Nephron progenitor cell (in vitro differentiated cells): ENCODE results near the gene AKR7A3.
"Not testable (repeated sequence)": the region's sequence is repeated elsewhere in the genome, so short reads cannot be mapped to it uniquely, and the experiment has no call there.

Experiments
- DNase-seq: peaks from one replicate; pipeline ENCODE4 v3.0.0; 2021
- H3K27ac Mint-ChIP-seq: 2 replicates; pipeline ENCODE4 v1.8.0; 2021; ENCODE audit warnings: mild to moderate bottlenecking, moderate library complexity, mixed read lengths
- H3K27me3 Mint-ChIP-seq: 2 replicates; pipeline ENCODE4 v1.8.0; 2021; ENCODE audit warnings: mild to moderate bottlenecking, low read depth, mixed read lengths; ENCODE audit not compliant: poor library complexity
- H3K36me3 Mint-ChIP-seq: 2 replicates; pipeline ENCODE4 v1.8.0; 2021; ENCODE audit warnings: low read depth, mixed read lengths
- H3K4me1 Mint-ChIP-seq: 2 replicates; pipeline ENCODE4 v1.8.0; 2021; ENCODE audit warnings: mixed read lengths
- H3K4me3 Mint-ChIP-seq: 2 replicates; pipeline ENCODE4 v1.8.0; 2021; ENCODE audit warnings: mild to moderate bottlenecking, moderate library complexity, mixed read lengths
- H3K9me3 Mint-ChIP-seq: 2 replicates; pipeline ENCODE4 v1.8.0; 2021; ENCODE audit warnings: mild to moderate bottlenecking, moderate library complexity, mixed read lengths
- TF ChIP-seq, protein P1 (sequence below): fragments of 200-600 bp; sonication (generic); IDR thresholded peaks from 2 replicates; pipeline ENCODE4 v1.5.0; 2021; ENCODE audit warnings: antibody characterized with exemption

Gene AKR7A3

DNA sequence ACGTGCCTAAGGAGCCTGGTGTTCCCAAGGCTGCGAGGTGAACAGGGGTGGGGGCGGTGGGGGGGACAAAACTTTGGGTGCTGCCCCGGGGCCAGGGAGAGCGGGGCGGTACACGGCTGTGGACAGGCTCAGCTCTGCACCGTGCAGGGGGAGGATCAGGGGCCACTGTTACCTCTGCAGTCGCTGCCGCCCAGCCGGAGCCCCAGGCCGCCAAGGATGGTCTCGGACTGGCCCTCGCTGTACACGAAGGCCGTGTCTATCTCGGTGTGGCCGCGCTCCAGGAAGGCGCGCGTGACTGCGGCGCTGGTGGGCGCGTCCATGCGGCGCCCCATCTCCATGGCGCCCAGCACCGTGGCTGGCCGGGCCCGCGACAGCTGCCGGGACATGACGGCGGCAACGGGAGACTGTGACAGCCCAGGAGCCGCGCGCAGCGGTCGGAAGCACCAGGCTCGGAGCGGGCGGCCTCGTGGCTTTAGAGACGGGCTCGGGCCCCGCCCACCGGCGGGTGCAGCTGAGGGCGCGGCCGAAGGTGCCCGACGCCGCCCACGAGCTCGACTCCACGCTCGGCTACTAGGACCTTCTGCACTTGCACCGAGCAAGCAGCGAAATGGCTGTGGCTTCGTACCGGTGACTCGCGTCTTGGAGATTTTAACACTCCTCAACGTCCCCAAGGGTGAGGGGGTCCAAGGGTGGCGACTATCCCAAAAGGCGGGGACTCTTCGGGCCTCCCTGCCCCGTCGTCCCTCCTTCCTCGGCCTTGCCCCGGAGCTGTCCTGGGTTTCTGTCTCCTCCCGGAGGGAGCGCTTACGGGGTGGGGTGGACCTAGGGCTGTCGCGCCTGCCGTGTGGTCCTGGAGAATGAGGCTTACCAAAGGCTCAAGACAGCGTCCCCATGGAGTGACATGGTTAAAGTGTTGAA, at the start of gene AKR7A3:
Gene AKR7A3, minus strand, starts transcription at position 447 of the 918 bp plus-strand sequence. Its CDS starts 61 bp downstream, at position 386.
- Mint-ChIP-seq H3K27ac (peak within 1 kb of the TSS; percentile 94), H3K36me3 (peaks cover 47% of the 10 kb centered on the region), H3K9me3 (peaks cover 43% of the 10 kb centered on the region), H3K27me3 (peaks cover 38% of the 10 kb centered on the region), H3K4me3 (peak within 1 kb of the TSS; percentile 64)
- not testable (repeated sequence) for H3K4me1 Mint-ChIP-seq
- DNase-seq: peak; percentile 69

DNA sequence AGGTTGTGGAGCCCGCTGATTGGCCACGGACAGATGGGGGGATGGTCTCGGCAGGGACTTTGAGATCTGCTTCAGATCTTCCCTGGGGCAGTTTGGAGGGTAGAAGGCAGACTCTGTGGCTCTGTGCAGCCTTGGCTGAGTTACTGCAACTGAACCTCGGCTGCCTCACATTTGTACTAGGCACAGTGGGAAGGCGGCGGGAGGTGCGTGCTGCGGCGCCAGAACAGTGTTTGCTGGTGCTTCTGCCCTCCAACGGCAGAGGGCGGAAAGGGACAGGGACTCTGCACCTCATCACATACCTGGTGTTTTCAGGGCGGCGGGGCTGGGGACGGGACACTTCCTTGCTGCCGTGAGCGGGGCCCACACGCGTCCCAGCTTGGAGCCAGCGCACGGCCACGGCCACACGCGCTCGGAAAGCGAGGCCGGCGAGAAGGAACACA, 49.8 kb upstream of the AKR7A3 start:
- H3K4me3 Mint-ChIP-seq: peak overlapping the region; percentile 36
- peaks cover 19% of the 10 kb centered on the region for H3K36me3 Mint-ChIP-seq
- no peak overlapping the region for H3K27ac Mint-ChIP-seq
- no peaks in the 10 kb centered on the region for H3K9me3 Mint-ChIP-seq
- peaks cover 3% of the 10 kb centered on the region for H3K27me3 Mint-ChIP-seq
- DNase-seq: peak; percentile 67
- TF ChIP-seq, protein P1, sequence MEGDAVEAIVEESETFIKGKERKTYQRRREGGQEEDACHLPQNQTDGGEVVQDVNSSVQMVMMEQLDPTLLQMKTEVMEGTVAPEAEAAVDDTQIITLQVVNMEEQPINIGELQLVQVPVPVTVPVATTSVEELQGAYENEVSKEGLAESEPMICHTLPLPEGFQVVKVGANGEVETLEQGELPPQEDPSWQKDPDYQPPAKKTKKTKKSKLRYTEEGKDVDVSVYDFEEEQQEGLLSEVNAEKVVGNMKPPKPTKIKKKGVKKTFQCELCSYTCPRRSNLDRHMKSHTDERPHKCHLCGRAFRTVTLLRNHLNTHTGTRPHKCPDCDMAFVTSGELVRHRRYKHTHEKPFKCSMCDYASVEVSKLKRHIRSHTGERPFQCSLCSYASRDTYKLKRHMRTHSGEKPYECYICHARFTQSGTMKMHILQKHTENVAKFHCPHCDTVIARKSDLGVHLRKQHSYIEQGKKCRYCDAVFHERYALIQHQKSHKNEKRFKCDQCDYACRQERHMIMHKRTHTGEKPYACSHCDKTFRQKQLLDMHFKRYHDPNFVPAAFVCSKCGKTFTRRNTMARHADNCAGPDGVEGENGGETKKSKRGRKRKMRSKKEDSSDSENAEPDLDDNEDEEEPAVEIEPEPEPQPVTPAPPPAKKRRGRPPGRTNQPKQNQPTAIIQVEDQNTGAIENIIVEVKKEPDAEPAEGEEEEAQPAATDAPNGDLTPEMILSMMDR: peak; percentile 53
- peaks cover 27% of the 10 kb centered on the region for H3K4me1 Mint-ChIP-seq

DNA sequence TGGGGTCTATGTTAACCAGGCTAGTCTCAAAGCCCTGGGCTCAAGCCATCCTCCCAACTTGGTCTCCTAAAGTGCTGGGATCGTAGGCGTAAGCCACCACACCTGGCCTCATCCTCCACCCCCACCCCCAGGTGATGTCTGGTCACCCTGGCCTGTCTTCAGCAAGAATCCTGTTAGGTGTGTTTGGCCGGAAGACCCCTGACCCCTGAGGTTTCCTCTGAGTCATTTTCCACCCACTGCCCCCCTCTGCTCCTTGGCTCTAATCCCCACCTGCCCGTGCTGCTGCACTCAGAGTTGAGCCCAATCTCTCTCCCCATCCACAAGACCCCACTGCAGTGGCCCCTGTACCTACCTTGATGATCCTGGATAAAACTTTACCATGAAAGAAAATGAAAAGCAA, 48.7 kb upstream of the AKR7A3 start:
- H3K27ac Mint-ChIP-seq: no peak overlapping the region
- H3K4me1 Mint-ChIP-seq: peaks cover 27% of the 10 kb centered on the region
- H3K4me3 Mint-ChIP-seq: no peak overlapping the region
- peaks cover 14% of the 10 kb centered on the region for H3K36me3 Mint-ChIP-seq
- TF ChIP-seq, protein P1: no peak
- no peaks in the 10 kb centered on the region for H3K9me3 Mint-ChIP-seq
- peaks cover 3% of the 10 kb centered on the region for H3K27me3 Mint-ChIP-seq
- DNase-seq: no peak

DNA sequence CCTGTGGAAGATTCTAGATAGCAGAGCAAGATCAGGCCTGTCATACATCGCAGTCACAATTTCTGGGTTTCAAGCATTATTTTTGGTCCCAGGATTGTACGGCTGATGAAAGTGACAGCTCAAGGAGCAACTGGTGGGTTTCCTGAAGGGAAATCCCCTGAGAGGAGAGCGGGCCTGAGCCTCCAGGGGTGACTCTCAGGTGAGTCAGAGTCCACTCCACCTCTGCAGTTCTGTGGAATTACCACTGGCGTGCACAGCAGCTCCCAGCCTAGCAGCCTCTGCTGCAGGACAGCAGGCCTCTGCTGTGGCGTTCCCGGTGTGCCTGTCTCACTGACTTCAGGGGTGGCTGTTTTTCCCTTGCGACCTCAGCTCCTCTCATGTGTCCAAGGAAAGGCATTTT, 48.0 kb upstream of the AKR7A3 start:
- peaks cover 3% of the 10 kb centered on the region for H3K27me3 Mint-ChIP-seq
- H3K4me1 Mint-ChIP-seq: peaks cover 22% of the 10 kb centered on the region
- H3K36me3 Mint-ChIP-seq: peaks cover 14% of the 10 kb centered on the region
- TF ChIP-seq, protein P1: no peak
- no peaks in the 10 kb centered on the region for H3K9me3 Mint-ChIP-seq
- H3K27ac Mint-ChIP-seq: no peak overlapping the region
- H3K4me3 Mint-ChIP-seq: no peak overlapping the region
- DNase-seq: no peak

DNA sequence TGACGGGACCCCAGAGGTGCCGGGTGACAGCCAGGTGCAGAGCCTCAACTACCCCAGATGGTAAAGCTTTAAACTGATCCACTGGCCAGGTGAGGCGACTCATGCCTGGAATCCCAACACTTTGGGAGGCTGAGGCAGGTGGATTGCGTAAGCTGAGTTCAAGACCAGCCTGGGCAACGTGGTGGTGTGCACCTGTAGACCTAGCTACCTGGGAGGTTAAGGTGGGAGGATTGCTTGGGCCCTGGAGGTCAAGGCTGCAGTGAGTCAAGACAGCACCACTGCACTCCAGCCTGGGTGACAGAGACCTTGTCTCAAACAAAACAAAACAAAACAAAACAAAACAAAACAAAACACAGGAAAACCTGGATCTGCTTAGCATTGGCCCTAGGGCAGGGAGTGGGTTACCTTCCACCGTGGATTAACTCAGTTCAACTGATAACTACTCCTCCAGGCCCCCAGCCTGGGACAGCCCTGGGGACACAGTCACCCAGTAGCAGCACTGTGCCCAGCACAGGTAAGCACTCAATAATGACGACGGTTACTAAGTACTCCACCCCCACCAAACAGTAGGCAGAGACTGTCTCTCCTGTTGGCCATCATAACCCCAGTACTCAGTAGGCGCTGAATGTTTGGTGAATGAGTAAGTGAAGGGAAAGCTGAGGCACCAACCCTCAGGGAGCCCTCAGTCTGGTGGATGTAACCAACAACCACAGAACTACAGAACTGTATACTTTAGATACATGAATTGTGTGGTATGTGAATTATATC, 45.2 kb upstream of the AKR7A3 start:
- no peak for DNase-seq
- TF ChIP-seq, protein P1: no peak
- Mint-ChIP-seq H3K4me1 (peaks cover 8% of the 10 kb centered on the region), H3K9me3 (no peaks in the 10 kb centered on the region), H3K27ac (no peak overlapping the region), H3K36me3 (no peaks in the 10 kb centered on the region), H3K4me3 (no peak overlapping the region), H3K27me3 (peaks cover 3% of the 10 kb centered on the region)

DNA sequence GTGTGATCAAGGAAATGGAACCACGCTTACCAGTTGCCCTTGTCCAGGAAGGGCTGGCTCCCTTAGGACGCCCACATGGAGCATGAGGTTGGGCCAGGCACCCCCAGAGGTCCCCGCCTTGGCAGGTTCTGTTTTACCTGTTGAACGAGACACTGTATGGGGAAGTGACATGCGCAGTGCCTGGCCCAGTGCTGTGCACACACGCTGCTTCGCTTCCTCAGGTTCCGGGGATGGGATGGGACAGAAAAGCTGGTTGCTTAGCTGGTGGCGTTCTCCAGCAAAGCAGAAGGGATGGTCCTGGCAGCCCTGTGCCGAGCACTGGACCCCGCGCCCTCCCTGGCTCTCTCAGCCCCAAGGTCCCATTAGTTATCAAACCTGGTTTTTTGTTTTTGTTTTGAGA, 44.3 kb upstream of the AKR7A3 start:
- Mint-ChIP-seq H3K27ac (no peak overlapping the region), H3K4me1 (no peaks in the 10 kb centered on the region), H3K27me3 (peaks cover 3% of the 10 kb centered on the region), H3K36me3 (peaks cover 3% of the 10 kb centered on the region), H3K9me3 (no peaks in the 10 kb centered on the region), H3K4me3 (no peak overlapping the region)
- no peak for DNase-seq
- TF ChIP-seq, protein P1: no peak
